Measurements from ENCODE around the gene PPM1A.

- TF ChIP-seq, protein P1, sequence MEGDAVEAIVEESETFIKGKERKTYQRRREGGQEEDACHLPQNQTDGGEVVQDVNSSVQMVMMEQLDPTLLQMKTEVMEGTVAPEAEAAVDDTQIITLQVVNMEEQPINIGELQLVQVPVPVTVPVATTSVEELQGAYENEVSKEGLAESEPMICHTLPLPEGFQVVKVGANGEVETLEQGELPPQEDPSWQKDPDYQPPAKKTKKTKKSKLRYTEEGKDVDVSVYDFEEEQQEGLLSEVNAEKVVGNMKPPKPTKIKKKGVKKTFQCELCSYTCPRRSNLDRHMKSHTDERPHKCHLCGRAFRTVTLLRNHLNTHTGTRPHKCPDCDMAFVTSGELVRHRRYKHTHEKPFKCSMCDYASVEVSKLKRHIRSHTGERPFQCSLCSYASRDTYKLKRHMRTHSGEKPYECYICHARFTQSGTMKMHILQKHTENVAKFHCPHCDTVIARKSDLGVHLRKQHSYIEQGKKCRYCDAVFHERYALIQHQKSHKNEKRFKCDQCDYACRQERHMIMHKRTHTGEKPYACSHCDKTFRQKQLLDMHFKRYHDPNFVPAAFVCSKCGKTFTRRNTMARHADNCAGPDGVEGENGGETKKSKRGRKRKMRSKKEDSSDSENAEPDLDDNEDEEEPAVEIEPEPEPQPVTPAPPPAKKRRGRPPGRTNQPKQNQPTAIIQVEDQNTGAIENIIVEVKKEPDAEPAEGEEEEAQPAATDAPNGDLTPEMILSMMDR (IDR thresholded peaks at IDR 0.05), result no peak
- no peak for TF ChIP-seq POLR2A (IDR thresholded peaks at IDR 0.05)
Observed at GRCh38 chr14:60204843-60205774, 43.9 kb upstream of the PPM1A start.
